ENCODE results near the gene CTRB1.
"Not testable (repeated sequence)": the region's sequence is repeated elsewhere in the genome, so short reads cannot be mapped to it uniquely, and the experiment has no call there.

The CTRB1 gene

GRCh38 chr16:75204905-75205304, 13.9 kb upstream of the CTRB1 start:
- not testable (repeated sequence) for DNase-seq

- not testable (repeated sequence) for DNase-seq
These were observed 13.3 kb upstream of the CTRB1 start for GRCh38 chr16:75205438-75205837.

- not testable (repeated sequence) for DNase-seq
These were observed 12.6 kb upstream of the CTRB1 start for GRCh38 chr16:75205961-75206748.

- no peak for DNase-seq
These were observed 11.9 kb upstream of the CTRB1 start, which contains the start of gene CTRB2 for GRCh38 chr16:75206749-75207451. Gene CTRB2, minus strand, starts transcription at chr16:75207161. Its CDS starts 20 bp downstream, at chr16:75207141.

- no peak for DNase-seq
These were observed 11.0 kb upstream of the CTRB1 start for GRCh38 chr16:75207831-75208230.

GRCh38 chr16:75208242-75208825, 10.5 kb upstream of the CTRB1 start:
- DNase-seq, result no peak

GRCh38 chr16:75208861-75209505, 9.8 kb upstream of the CTRB1 start:
- no peak for DNase-seq

GRCh38 chr16:75209514-75209913, 9.3 kb upstream of the CTRB1 start:
- DNase-seq, result not testable (repeated sequence)

- no peak for DNase-seq
These were observed 8.8 kb upstream of the CTRB1 start for GRCh38 chr16:75209944-75210343.

GRCh38 chr16:75211286-75211685, 7.5 kb upstream of the CTRB1 start:
- not testable (repeated sequence) for DNase-seq

- DNase-seq, result no peak
These were observed 2.7 kb upstream of the CTRB1 start for GRCh38 chr16:75216127-75216526.

GRCh38 chr16:75216576-75216975, 2.2 kb upstream of the CTRB1 start:
- DNase-seq, result no peak

GRCh38 chr16:75217389-75217851, 1.4 kb upstream of the CTRB1 start:
- no peak for DNase-seq

GRCh38 chr16:75219088-75219487, 300 bp downstream of the CTRB1 start:
- no peak for DNase-seq

GRCh38 chr16:75219838-75220237, 1.1 kb downstream of the CTRB1 start:
- no peak for DNase-seq

- DNase-seq, result no peak
These were observed 3.5 kb downstream of the CTRB1 start for GRCh38 chr16:75222271-75222783.

- DNase-seq, result not testable (repeated sequence)
These were observed 4.3 kb downstream of the CTRB1 start for GRCh38 chr16:75223129-75223528.

GRCh38 chr16:75224306-75225082, 5.7 kb downstream of the CTRB1 start:
- DNase-seq, result no peak

- DNase-seq, result no peak
These were observed 6.3 kb downstream of the CTRB1 start for GRCh38 chr16:75225092-75225491.

- no peak for DNase-seq
These were observed 7.1 kb downstream of the CTRB1 start for GRCh38 chr16:75225678-75226515.

All from activated effector memory CD4-positive, alpha-beta T cell treated with anti-CD3 and anti-CD28 coated beads, Interleukin-2, amount 50 U/mL, for 16 hours (primary cell).